ENCODE measurements around the gene FBXO8.
A peak's percentile ranks its signal among the peaks of the same experiment; 100 is the strongest.

FBXO8 gene

DNA sequence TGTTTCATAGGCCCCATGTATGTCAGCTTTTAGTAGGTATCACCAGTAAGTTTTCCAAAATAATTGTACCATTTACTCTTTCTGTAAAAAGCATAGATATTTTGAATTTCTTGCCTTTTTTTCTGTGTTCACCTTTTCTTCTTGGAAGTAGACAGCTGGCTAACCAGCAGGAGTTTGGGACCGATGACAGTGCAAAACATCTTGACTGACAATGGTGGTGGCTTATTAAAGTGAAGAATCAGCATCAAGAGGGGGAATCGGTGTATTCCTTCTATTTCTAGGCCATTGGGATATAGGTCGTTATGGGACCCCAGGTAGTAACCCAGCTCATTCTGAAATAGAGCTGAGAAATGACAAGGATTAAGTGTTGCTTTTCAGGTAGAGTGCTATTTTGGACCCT lies 3.4 kb upstream of the FBXO8 start:
- TF ChIP-seq, protein P1, sequence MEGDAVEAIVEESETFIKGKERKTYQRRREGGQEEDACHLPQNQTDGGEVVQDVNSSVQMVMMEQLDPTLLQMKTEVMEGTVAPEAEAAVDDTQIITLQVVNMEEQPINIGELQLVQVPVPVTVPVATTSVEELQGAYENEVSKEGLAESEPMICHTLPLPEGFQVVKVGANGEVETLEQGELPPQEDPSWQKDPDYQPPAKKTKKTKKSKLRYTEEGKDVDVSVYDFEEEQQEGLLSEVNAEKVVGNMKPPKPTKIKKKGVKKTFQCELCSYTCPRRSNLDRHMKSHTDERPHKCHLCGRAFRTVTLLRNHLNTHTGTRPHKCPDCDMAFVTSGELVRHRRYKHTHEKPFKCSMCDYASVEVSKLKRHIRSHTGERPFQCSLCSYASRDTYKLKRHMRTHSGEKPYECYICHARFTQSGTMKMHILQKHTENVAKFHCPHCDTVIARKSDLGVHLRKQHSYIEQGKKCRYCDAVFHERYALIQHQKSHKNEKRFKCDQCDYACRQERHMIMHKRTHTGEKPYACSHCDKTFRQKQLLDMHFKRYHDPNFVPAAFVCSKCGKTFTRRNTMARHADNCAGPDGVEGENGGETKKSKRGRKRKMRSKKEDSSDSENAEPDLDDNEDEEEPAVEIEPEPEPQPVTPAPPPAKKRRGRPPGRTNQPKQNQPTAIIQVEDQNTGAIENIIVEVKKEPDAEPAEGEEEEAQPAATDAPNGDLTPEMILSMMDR (IDR thresholded peaks at IDR 0.05; ENCODE audit: low read length, missing control alignments): no peak
- no peak overlapping the region for H3K4me3 ChIP-seq (replicated peaks; ENCODE audit: low read depth, low read length)
- DNase-seq (ENCODE audit: low read depth): no peak

DNA sequence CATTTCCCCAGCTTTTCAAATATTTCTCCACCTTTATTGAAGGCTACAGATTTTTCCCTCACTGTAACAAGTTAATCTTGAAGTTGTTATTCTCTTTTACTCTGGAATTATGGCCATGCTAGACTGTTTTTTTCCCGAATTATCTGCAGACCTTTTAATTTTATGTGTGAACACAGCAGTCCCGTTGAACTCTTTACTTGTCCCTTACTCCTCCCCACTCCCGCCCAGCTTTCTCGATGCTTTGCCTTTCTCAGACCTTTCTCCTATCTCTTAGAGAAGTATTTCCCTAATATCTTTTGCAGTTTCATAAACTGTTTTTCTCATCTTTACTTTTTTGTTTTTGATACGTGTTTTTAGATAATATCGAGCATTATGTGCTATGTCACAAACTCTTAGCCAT lies 1.0 kb upstream of the FBXO8 start:
- H3K4me3 ChIP-seq (replicated peaks; ENCODE audit: low read depth, low read length): peak overlapping the region; percentile 90
- TF ChIP-seq, protein P1 (IDR thresholded peaks at IDR 0.05; ENCODE audit: low read length, missing control alignments): no peak
- DNase-seq (ENCODE audit: low read depth): no peak

DNA sequence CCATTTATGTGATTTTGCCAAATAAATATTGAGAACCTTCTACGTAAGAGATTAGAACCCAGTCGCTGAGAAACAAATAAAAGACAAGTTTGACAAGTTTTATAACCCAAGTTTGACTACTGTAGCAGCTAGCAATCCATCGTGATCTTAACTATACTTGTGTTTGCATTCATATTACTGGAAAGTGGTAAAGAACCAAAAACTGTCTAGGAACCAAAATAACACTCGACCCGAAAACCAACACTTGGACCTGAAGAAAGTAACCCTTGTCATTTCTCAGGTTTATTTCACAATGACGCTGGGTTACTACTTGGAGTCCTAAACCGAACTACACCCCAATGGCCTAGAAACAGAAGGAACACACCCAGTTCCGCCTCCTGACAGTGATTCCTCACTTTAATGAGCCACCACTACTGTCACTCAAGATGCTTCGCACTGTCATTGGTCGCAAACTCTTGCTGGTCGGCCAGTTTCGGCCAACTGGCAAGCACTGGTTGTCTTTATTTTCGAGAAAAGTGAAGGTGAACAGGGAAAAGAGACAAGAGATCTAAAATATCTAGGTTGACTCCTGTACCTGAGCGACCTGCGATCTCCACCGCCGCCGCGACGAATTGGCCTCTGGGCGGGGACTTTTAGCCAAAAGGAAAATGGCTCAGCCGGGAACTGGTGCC lies 496 bp downstream of the FBXO8 start:
- peak overlapping the region; percentile 90 for H3K4me3 ChIP-seq (replicated peaks; ENCODE audit: low read depth, low read length)
- DNase-seq (ENCODE audit: low read depth): peak; percentile 97

DNA sequence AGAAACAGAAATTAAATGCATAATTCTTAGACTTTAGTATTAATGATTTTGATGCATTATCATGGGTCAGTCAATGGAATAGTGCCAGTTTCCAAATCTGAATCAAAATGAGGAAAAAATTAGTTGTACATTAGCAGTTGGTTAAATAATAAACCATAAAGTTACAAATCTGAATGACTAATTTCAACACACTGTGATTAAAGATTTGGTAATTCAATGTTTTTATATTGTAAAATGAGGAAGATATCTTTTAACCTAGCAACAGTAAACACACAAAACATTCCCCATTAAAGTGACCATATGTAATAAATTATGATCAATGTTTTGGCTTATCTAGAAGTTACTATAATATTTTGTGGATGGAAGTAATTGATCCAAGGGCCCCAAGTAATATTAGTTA lies 1.6 kb downstream of the FBXO8 start:
- DNase-seq (ENCODE audit: low read depth): no peak
- H3K4me3 ChIP-seq (replicated peaks; ENCODE audit: low read depth, low read length): peak overlapping the region; percentile 90
- TF ChIP-seq, protein P1 (IDR thresholded peaks at IDR 0.05; ENCODE audit: low read length, missing control alignments): no peak

More for the DNA sequence above, 496 bp downstream of the FBXO8 start:
- TF ChIP-seq, protein P1 (IDR thresholded peaks at IDR 0.05; ENCODE audit: low read length, missing control alignments): no peak

DNA sequence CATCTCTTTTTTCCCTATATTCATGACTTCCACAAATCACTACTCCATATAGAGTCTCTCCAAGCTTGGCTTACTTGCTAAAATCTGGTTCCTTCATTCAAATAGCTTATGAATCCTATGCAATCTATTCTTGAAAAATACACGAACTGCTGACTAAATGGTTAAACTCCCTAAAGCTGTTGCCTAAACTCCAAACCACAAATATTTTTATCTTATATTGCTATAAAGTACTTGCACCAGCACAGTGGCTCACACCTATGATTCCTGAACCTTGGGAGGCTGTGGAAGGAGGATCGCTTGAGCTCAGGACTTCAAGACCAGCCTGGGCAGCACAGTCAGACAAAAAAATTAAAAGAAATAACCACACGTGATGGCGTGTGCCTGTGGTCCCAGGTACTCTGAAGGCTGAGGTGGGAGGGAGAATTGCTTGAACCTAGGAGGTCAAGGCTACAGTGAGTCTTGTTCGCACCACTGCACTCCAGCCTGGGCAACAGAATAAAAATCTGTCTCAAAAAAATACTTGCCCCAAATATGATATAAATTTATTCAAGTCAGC lies 2.2 kb downstream of the FBXO8 start:
- H3K4me3 ChIP-seq (replicated peaks; ENCODE audit: low read depth, low read length): no peak overlapping the region
- no peak for DNase-seq (ENCODE audit: low read depth)
- TF ChIP-seq, protein P1 (IDR thresholded peaks at IDR 0.05; ENCODE audit: low read length, missing control alignments): no peak

DNA sequence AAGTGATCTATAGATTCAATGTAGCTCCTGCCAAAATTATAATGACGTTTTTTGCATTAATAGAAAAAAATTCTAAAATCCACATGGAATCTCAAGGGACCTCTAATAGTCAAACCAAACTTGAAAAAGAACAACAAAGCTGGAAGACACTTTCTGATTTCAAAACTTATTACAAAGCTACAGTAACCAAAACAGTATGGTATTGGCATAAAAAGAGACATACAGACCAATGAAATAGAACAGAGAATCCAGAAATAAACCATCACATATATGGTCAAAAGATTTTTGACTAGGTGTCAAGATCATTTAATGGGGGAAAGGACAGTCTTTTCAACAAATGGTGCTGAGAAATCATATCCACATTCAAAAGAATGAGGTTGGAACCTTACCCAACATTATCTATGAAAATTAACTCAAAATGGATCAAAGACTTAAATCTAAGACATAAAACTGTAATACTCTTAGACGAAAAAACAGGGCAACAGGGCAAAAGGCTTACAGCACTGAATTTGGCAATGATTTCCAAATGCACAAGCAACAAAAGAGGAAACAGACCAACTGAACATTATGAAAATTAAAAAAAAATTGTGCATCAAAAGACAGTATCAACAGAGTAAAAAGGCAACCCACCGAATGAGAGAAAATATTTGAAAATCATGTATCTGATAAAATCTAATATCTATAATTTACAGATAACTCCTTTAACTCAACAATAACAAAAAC lies 3.9 kb downstream of the FBXO8 start:
- no peak overlapping the region for H3K4me3 ChIP-seq (replicated peaks; ENCODE audit: low read depth, low read length)
- TF ChIP-seq, protein P1 (IDR thresholded peaks at IDR 0.05; ENCODE audit: low read length, missing control alignments): no peak
- DNase-seq (ENCODE audit: low read depth): no peak
